BLaER1 treated with 17β-estradiol and CSF1 and Interleukin-3, amounts not matched to agents 10 nM and 100 nM (cell line): ENCODE measurements around the gene SERPINB6.

Experiments used
- H3K27ac ChIP-seq, 11 experiments: shearing (Covaris generic); formaldehyde crosslinking; 2 replicates each; pipeline ENCODE4 v1.8.1; 2022
- H3K27me3 ChIP-seq, 11 experiments: shearing (Covaris generic); formaldehyde crosslinking; 2 replicates each; pipeline ENCODE4 v1.8.1; 2022
- H3K36me3 ChIP-seq, 11 experiments: shearing (Covaris generic); formaldehyde crosslinking; 2 replicates each; pipeline ENCODE4 v1.8.1; 2022
- H3K4me1 ChIP-seq, 10 experiments: shearing (Covaris generic); formaldehyde crosslinking; 2 replicates each; pipeline ENCODE4 v1.8.1; 2022
- H3K4me2 ChIP-seq, 11 experiments: shearing (Covaris generic); formaldehyde crosslinking; 2 replicates each; pipeline ENCODE4 v1.8.1; 2022
- H3K4me3 ChIP-seq, 10 experiments: shearing (Covaris generic); formaldehyde crosslinking; 2 replicates each; pipeline ENCODE4 v1.8.1; 2022
- H3K9ac ChIP-seq, 11 experiments: shearing (Covaris generic); formaldehyde crosslinking; 2 replicates each; pipeline ENCODE4 v1.8.1; 2022
- H3K9me3 ChIP-seq, 11 experiments: shearing (Covaris generic); formaldehyde crosslinking; replicated peaks in 1 of 11; 2 replicates each; pipeline ENCODE4 v1.8.1; 2022
- H4K20me1 ChIP-seq, 11 experiments: shearing (Covaris generic); formaldehyde crosslinking; 2 replicates each; pipeline ENCODE4 v1.8.1; 2022
- Cebpa-rat ChIP-seq, 11 experiments: shearing (Covaris generic); IDR thresholded peaks; 2 replicates each; pipeline ENCODE4 v1.8.1; 2022

The SERPINB6 gene

DNA sequence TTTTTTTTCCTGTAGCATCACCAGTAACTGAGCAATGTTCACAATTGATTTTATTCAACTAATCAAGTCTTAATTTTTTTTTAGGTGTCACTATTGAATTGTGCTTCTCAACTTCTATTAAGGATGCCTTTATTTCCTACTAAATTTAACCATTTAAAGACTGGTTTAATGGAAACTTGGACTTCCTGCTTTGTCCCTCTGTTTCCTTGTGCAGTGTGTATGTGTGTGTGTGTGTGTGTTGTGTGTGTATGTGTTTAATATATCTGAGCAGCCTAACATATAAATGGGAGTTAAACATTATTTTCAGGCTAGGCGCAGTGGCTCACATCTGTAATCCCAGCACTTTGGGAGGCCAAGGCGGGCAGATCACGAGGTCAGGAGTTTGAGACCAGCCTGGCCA is 1.8 kb downstream of the SERPINB6 start:
- Histone ChIP-seq H3K4me2 (peak overlapping the region in 2 of 11 experiments; percentile 83 to 94; a peak in 4 of 22 replicates), H3K27ac (no peak overlapping the region), H3K4me3 (peak overlapping the region in 1 of 10 experiments; percentile 89; a peak in 1 of 20 replicates), H3K9me3 (peaks cover 0 to 23% (median 17%) of the 10 kb centered on the region in 11 experiments; a peak in 20 of 22 replicates), H3K27me3 (peaks cover 33 to 89% (median 80%) of the 10 kb centered on the region in 11 experiments), H3K9ac (no peak overlapping the region), H4K20me1 (peaks cover 0 to 19% (median 0%) of the 10 kb centered on the region in 11 experiments; a peak in 7 of 22 replicates), H3K4me1 (peaks cover 5 to 30% (median 16%) of the 10 kb centered on the region in 10 experiments; a peak in 18 of 20 replicates), H3K36me3 (peaks cover 0 to 23% (median 0%) of the 10 kb centered on the region in 11 experiments; a peak in 3 of 22 replicates)
- no peak for TF ChIP-seq Cebpa-rat (IDR thresholded peaks at IDR 0.05)

DNA sequence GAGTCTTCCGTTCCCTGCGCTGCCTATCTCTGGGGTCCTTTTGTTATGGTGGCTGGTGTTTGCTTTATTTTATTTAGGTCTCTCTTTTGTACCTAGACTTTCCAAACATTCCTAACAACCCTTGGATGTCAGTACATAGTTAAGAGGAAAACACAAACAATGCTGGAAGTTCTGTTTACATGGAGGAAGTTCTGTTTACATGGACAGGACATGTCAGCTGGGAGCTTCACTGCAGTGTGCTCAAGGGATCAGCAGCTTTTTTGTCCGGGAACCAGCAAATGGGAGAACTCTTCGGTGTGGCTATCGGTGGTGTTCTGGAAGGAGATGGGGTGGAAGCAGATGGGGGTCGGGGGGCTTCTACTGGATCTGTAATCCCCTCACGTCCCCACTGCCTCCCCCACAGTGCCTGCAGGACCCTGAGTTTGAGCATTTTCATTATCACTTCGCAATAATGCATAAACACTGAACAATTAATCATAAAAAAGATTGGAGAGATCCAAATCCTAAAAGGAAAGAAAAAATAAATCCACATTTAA is 2.7 kb downstream of the SERPINB6 start:
- Histone ChIP-seq H3K4me3 (no peak overlapping the region), H3K9ac (no peak overlapping the region), H3K27ac (no peak overlapping the region), H3K4me2 (no peak overlapping the region), H4K20me1 (peaks cover 0 to 19% (median 0%) of the 10 kb centered on the region in 11 experiments; a peak in 7 of 22 replicates), H3K9me3 (peaks cover 0 to 18% (median 15%) of the 10 kb centered on the region in 11 experiments; a peak in 20 of 22 replicates), H3K4me1 (peaks cover 5 to 33% (median 14%) of the 10 kb centered on the region in 10 experiments; a peak in 18 of 20 replicates), H3K27me3 (peaks cover 24 to 80% (median 71%) of the 10 kb centered on the region in 11 experiments), H3K36me3 (peaks cover 0 to 23% (median 0%) of the 10 kb centered on the region in 11 experiments; a peak in 3 of 22 replicates)
- no peak for TF ChIP-seq Cebpa-rat (IDR thresholded peaks at IDR 0.05)

DNA sequence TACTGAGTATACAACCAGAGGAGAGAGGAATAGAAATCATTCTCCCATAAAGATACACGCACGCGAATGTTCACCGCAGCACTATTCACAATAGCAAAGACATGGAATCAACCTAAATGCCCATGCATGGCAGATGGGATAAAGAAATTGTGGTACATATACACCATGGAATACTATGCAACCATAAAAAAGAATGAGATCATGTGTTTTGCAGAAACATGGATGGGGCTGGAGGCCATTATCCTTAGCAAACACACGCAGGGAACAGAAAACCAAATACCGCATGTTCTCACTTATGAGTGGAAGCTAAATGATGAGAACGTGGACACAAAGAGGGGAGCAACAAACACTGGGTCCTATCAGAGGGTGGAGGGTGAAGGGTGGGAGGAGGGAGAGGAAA is 3.4 kb downstream of the SERPINB6 start:
- peaks cover 0 to 19% (median 0%) of the 10 kb centered on the region in 11 experiments; a peak in 7 of 22 replicates for H4K20me1 ChIP-seq
- peaks cover 0 to 23% (median 0%) of the 10 kb centered on the region in 11 experiments; a peak in 3 of 22 replicates for H3K36me3 ChIP-seq
- H3K4me3 ChIP-seq = no peak overlapping the region
- no peak overlapping the region for H3K4me2 ChIP-seq
- H3K4me1 ChIP-seq = peaks cover 5 to 40% (median 12%) of the 10 kb centered on the region in 10 experiments; a peak in 17 of 20 replicates
- peaks cover 17 to 73% (median 64%) of the 10 kb centered on the region in 11 experiments for H3K27me3 ChIP-seq
- peaks cover 0 to 11% (median 9%) of the 10 kb centered on the region in 11 experiments; a peak in 19 of 22 replicates for H3K9me3 ChIP-seq
- H3K9ac ChIP-seq = no peak overlapping the region
- no peak for TF ChIP-seq Cebpa-rat (IDR thresholded peaks at IDR 0.05)
- no peak overlapping the region for H3K27ac ChIP-seq

DNA sequence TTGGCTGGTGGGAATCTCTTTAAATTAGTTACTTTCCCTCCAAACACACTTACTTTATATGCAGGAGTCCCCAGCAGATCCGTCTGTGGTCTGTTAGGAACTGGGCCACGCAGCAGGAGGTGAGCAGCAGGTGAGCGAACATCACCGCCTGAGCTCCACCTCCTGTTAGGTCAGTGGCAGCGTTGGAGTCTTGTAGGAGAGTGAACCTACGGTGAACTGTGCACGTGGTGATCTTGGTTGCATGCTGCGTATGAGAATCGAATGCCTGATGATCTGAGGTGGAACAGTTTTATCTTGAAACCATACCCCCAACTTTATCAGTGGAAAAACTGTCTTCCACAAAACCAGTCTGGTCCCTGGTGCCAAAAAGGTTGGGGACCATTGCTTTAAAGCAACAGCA is 5.0 kb downstream of the SERPINB6 start:
- Histone ChIP-seq H3K4me2 (no peak overlapping the region; a peak in 1 of 22 replicates), H3K27ac (no peak overlapping the region), H3K4me3 (no peak overlapping the region), H3K9ac (no peak overlapping the region), H3K36me3 (peaks cover 0 to 23% (median 0%) of the 10 kb centered on the region in 11 experiments; a peak in 3 of 22 replicates), H3K27me3 (peaks cover 10 to 57% (median 48%) of the 10 kb centered on the region in 11 experiments; a peak in 21 of 22 replicates), H3K9me3 (no peaks in the 10 kb centered on the region), H4K20me1 (peaks cover 0 to 25% (median 0%) of the 10 kb centered on the region in 11 experiments; a peak in 8 of 22 replicates), H3K4me1 (peaks cover 0 to 45% (median 6%) of the 10 kb centered on the region in 10 experiments; a peak in 16 of 20 replicates)
- no peak for TF ChIP-seq Cebpa-rat (IDR thresholded peaks at IDR 0.05)

DNA sequence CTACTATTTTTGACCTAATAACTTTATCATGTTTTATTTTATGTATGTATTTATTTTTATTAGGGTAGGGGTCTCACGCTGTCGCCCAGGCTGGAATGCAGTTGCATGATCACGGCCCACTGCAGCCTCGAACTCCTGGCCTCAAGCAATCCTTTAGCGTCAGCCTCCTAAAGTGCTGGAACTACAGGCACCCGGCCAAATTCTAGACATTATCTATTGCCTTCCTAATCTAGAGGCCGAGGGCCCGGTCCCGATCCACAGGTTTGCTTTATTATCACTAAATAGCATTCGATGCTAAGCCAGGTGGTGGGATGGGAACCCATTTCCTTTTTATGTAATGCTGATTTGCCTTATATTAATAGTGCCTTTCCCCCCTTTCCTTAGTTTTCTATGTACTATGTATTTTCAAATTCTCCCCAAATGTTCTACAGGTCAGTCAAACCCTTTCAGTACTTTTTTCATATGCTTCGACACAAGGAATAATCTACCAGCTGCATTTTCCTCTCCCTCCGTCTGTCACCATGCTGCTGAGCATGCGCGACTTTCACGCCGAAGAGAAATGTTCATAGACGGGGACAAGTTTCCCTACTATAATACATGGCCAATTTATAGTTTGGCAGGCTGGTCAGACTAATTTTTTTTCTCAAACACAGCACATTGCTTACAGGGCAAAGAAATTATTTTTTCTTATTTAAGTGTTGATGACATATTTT is 6.4 kb downstream of the SERPINB6 start:
- no peak overlapping the region for H3K4me2 ChIP-seq
- no peaks in the 10 kb centered on the region for H3K9me3 ChIP-seq
- H3K27ac ChIP-seq = no peak overlapping the region
- peaks cover 0 to 23% (median 0%) of the 10 kb centered on the region in 11 experiments; a peak in 3 of 22 replicates for H3K36me3 ChIP-seq
- H3K4me3 ChIP-seq = no peak overlapping the region
- peaks cover 0 to 25% (median 0%) of the 10 kb centered on the region in 11 experiments; a peak in 5 of 22 replicates for H4K20me1 ChIP-seq
- no peak for TF ChIP-seq Cebpa-rat (IDR thresholded peaks at IDR 0.05)
- peaks cover 5 to 43% (median 34%) of the 10 kb centered on the region in 11 experiments; a peak in 21 of 22 replicates for H3K27me3 ChIP-seq
- H3K9ac ChIP-seq = no peak overlapping the region
- peaks cover 0 to 48% (median 0%) of the 10 kb centered on the region in 10 experiments; a peak in 6 of 20 replicates for H3K4me1 ChIP-seq

DNA sequence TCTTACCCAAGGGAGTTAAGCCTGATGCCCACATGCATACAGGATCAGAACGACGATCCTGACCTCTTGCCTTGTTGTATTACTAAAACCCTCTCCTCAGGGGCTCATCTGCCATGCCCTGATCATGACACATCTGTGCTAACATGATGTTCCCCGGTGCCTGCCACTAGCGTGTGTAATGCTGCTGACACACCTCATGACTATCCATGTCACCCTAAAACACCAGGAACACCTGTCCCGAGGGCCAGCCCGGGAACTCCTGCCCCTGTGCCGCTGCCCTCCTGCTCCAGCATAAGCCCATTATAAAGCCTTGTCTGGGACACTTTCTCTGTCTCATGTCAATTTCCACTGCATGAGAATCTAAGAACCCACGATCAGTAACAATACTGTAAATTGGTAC is 7.6 kb downstream of the SERPINB6 start:
- H3K36me3 ChIP-seq = peaks cover 0 to 26% (median 0%) of the 10 kb centered on the region in 11 experiments; a peak in 3 of 22 replicates
- H3K9ac ChIP-seq = no peak overlapping the region

DNA sequence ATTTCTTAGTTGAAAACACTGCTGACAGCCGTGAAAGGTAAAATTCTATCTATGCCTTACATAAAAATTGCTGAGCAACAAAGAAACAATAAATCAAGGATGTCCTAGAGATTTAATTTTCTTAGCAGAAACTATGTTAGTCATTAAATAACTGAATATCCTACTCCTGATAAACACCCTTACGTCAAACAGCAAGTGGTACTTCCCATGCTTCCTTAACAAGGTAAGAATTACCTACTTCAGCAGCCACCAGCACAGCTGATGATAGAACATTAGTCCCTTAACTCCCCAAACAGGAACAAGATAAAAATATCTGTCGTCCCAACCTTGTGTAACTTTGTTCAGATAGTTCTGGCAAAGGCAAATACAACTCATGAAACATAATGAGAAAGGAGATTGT is 8.7 kb downstream of the SERPINB6 start:
- Histone ChIP-seq H3K27ac (no peak overlapping the region), H3K36me3 (peaks cover 0 to 19% (median 0%) of the 10 kb centered on the region in 11 experiments; a peak in 4 of 22 replicates)
- TF ChIP-seq Cebpa-rat (IDR thresholded peaks at IDR 0.05) = no peak

More for the DNA sequence above, 7.6 kb downstream of the SERPINB6 start:
- H3K4me3 ChIP-seq = no peak overlapping the region
- no peak overlapping the region for H3K27ac ChIP-seq
- peaks cover 0 to 25% (median 0%) of the 10 kb centered on the region in 11 experiments; a peak in 5 of 22 replicates for H4K20me1 ChIP-seq
- peaks cover 0 to 48% (median under 1%) of the 10 kb centered on the region in 10 experiments; a peak in 9 of 20 replicates for H3K4me1 ChIP-seq
- TF ChIP-seq Cebpa-rat (IDR thresholded peaks at IDR 0.05) = no peak
- H3K4me2 ChIP-seq = peak overlapping the region in 1 of 11 experiments; percentile 55; a peak in 1 of 22 replicates
- no peaks in the 10 kb centered on the region for H3K9me3 ChIP-seq
- peaks cover 0 to 31% (median 23%) of the 10 kb centered on the region in 11 experiments; a peak in 19 of 22 replicates for H3K27me3 ChIP-seq

DNA sequence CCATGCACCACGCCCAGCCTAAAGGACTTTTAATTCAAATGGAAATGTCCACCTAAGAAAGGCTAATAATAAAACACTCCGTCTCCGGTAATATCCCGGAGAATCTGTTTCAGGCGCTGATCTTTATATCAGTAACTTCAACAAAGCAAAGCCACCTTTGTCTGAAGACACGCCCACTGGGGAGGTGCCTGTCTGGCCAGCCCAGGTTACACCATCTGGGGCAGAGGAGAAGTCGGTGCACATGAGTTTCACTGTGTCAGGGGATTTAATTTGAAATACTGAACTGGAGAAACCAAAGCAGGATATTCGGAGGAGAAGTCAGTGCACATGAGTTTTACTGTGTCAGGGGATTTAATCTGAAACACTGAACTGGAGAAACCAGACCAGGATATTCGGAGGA is 9.4 kb downstream of the SERPINB6 start:
- H3K4me1 ChIP-seq = peaks cover 9 to 54% (median 14%) of the 10 kb centered on the region in 10 experiments
- no peak overlapping the region for H3K27ac ChIP-seq
- peaks cover 0 to 14% (median 0%) of the 10 kb centered on the region in 11 experiments; a peak in 4 of 22 replicates for H4K20me1 ChIP-seq
- H3K36me3 ChIP-seq = peaks cover 0 to 25% (median 0%) of the 10 kb centered on the region in 11 experiments; a peak in 4 of 22 replicates
- peak overlapping the region in 1 of 11 experiments; percentile 7; a peak in 1 of 22 replicates for H3K9ac ChIP-seq
- no peak for TF ChIP-seq Cebpa-rat (IDR thresholded peaks at IDR 0.05)
- peaks cover 0 to 19% (median 9%) of the 10 kb centered on the region in 11 experiments; a peak in 15 of 22 replicates for H3K27me3 ChIP-seq
- H3K9me3 ChIP-seq = no peaks in the 10 kb centered on the region
- no peak overlapping the region for H3K4me3 ChIP-seq
- H3K4me2 ChIP-seq = peak overlapping the region in 3 of 11 experiments; percentile 10 to 55 (median 51); a peak in 5 of 22 replicates

More for the DNA sequence above, 8.7 kb downstream of the SERPINB6 start:
- H3K4me3 ChIP-seq = no peak overlapping the region
- H3K9me3 ChIP-seq = no peaks in the 10 kb centered on the region
- peaks cover 0 to 18% (median 0%) of the 10 kb centered on the region in 11 experiments; a peak in 4 of 22 replicates for H4K20me1 ChIP-seq
- H3K4me1 ChIP-seq = peaks cover 9 to 55% (median 12%) of the 10 kb centered on the region in 10 experiments
- peaks cover 0 to 22% (median 14%) of the 10 kb centered on the region in 11 experiments; a peak in 15 of 22 replicates for H3K27me3 ChIP-seq
- H3K4me2 ChIP-seq = peak overlapping the region in 2 of 11 experiments; percentile 51 to 55; a peak in 4 of 22 replicates
- no peak overlapping the region for H3K9ac ChIP-seq
